GM23338 (cell line): ENCODE measurements around the gene SLC12A3. TPM values are rescaled to one million over a fixed set of nuclear protein-coding genes. Genes with fewer than 3 reads are reported as not detected.

Source experiments
- ATAC-seq: fragments of 200-7000 bp; cut with Tn5 transposase; 3 replicates; pipeline ENCODE4 v1.9.1; 2020
- DNase-seq: peaks from one replicate; pipeline ENCODE4 v3.0.0-alpha.2; 2015; ENCODE audit warnings: low spot score
- H2AFZ ChIP-seq: fragments of 200-600 bp; sonication (generic); 2 replicates; pipeline ENCODE4 v1.8.0; 2016; ENCODE audit warnings: antibody characterized with exemption, mild to moderate bottlenecking, moderate library complexity
- H3F3A ChIP-seq: fragments of 200-600 bp; sonication (generic); replicated peaks from 2 replicates; pipeline ENCODE4 v1.8.0; 2017; ENCODE audit warnings: antibody characterized with exemption, mixed run types, low read depth
- H3K27ac ChIP-seq: fragments of 200-600 bp; sonication (generic); 2 replicates; pipeline ENCODE4 v1.6.1; 2016; ENCODE audit warnings: low read depth
- H3K27me3 ChIP-seq: fragments of 200-600 bp; sonication (generic); 2 replicates; pipeline ENCODE4 v1.8.0; 2016; ENCODE audit warnings: mild to moderate bottlenecking, mixed run types, moderate library complexity; ENCODE audit not compliant: insufficient read depth
- H3K36me3 ChIP-seq: fragments of 200-600 bp; sonication (generic); 2 replicates; pipeline ENCODE4 v1.8.0; 2016; ENCODE audit warnings: mild to moderate bottlenecking; ENCODE audit not compliant: insufficient read depth
- H3K4me1 ChIP-seq: fragments of 200-600 bp; sonication (generic); 2 replicates; pipeline ENCODE4 v1.8.0; 2016; ENCODE audit warnings: mild to moderate bottlenecking, moderate library complexity; ENCODE audit not compliant: insufficient read depth
- H3K4me2 ChIP-seq: fragments of 200-600 bp; sonication (generic); 2 replicates; pipeline ENCODE4 v1.7.1; 2017; ENCODE audit warnings: mixed run types
- H3K4me3 ChIP-seq: fragments of 200-600 bp; sonication (generic); 2 replicates; pipeline ENCODE4 v1.6.1; 2016; ENCODE audit warnings: mixed run types
- H3K79me2 ChIP-seq: fragments of 200-600 bp; sonication (generic); replicated peaks from 2 replicates; pipeline ENCODE4 v1.8.0; 2017; ENCODE audit warnings: mild to moderate bottlenecking; ENCODE audit not compliant: insufficient read depth
- H3K9me2 ChIP-seq: fragments of 200-600 bp; sonication (generic); 2 replicates; pipeline ENCODE4 v1.8.0; 2017; ENCODE audit not compliant: insufficient read depth
- H4K20me1 ChIP-seq: fragments of 200-600 bp; sonication (generic); replicated peaks from 2 replicates; pipeline ENCODE4 v1.8.0; 2017; ENCODE audit warnings: mild to moderate bottlenecking; ENCODE audit not compliant: insufficient read depth
- H3K27ac Mint-ChIP-seq: 2 replicates; pipeline ENCODE4 v1.8.0; 2020; ENCODE audit warnings: inconsistent platforms, mild to moderate bottlenecking, moderate library complexity, mixed read lengths
- H3K27me3 Mint-ChIP-seq: 3 replicates; pipeline ENCODE4 v1.8.0; 2022; ENCODE audit warnings: low read depth, mild to moderate bottlenecking, moderate library complexity, mixed read lengths, inconsistent platforms; ENCODE audit not compliant: insufficient read depth, poor library complexity
- H3K36me3 Mint-ChIP-seq: 3 replicates; pipeline ENCODE4 v1.8.0; 2021; ENCODE audit warnings: low read depth, mild to moderate bottlenecking, inconsistent platforms, moderate library complexity, mixed read lengths
- H3K4me1 Mint-ChIP-seq: 3 replicates; pipeline ENCODE4 v1.8.0; 2020; ENCODE audit warnings: mild to moderate bottlenecking, inconsistent platforms, mixed read lengths
- H3K4me3 Mint-ChIP-seq: 3 replicates; pipeline ENCODE4 v1.8.0; 2021; ENCODE audit warnings: moderate library complexity, mild to moderate bottlenecking, inconsistent platforms, mixed read lengths
- H3K9me3 Mint-ChIP-seq: 3 replicates; pipeline ENCODE4 v1.8.0; 2020; ENCODE audit warnings: moderate library complexity, mild to moderate bottlenecking, inconsistent platforms, mixed read lengths
- CREB1 ChIP-seq: fragments of 250-450 bp; sonication (Bioruptor Pico); IDR thresholded peaks from 2 replicates; pipeline ENCODE4 v1.5.0; 2020; ENCODE audit warnings: low read depth, mild to moderate bottlenecking, moderate library complexity
- ETS1 ChIP-seq: IDR thresholded peaks from 2 replicates; pipeline ENCODE4 v1.6.1; 2016; ENCODE audit warnings: antibody characterized with exemption
- EZH2 ChIP-seq: fragments of 200-600 bp; sonication (generic); IDR thresholded peaks from one replicate; pipeline ENCODE4 v1.8.0; 2017; ENCODE audit warnings: antibody characterized with exemption, mild to moderate bottlenecking, low read depth; ENCODE audit not compliant: unreplicated experiment
- EZH2phosphoT487 ChIP-seq: fragments of 200-600 bp; sonication (generic); IDR thresholded peaks from one replicate; pipeline ENCODE4 v1.8.1; 2018; ENCODE audit warnings: antibody characterized with exemption; ENCODE audit not compliant: unreplicated experiment
- JUNB ChIP-seq: IDR thresholded peaks from one replicate; pipeline ENCODE4 v1.6.1; 2016; ENCODE audit warnings: antibody characterized with exemption; ENCODE audit not compliant: unreplicated experiment
- NANOG ChIP-seq: IDR thresholded peaks from 2 replicates; pipeline ENCODE4 v1.6.1; 2016; ENCODE audit warnings: antibody characterized with exemption, borderline replicate concordance
- POLR2AphosphoS5 ChIP-seq: IDR thresholded peaks from 2 replicates; pipeline ENCODE4 v1.6.1; 2016; ENCODE audit warnings: antibody characterized with exemption, low read depth
- REST ChIP-seq: IDR thresholded peaks from one replicate; pipeline ENCODE4 v1.6.1; 2018; ENCODE audit warnings: antibody characterized with exemption; ENCODE audit not compliant: unreplicated experiment
- STAT1 ChIP-seq: IDR thresholded peaks from one replicate; pipeline ENCODE4 v1.6.1; 2016; ENCODE audit warnings: antibody characterized with exemption; ENCODE audit not compliant: unreplicated experiment
- ZNF114 ChIP-seq: fragments of 250-450 bp; sonication (Bioruptor Pico); IDR thresholded peaks from 2 replicates; pipeline ENCODE4 v1.5.0; 2020; ENCODE audit warnings: mild to moderate bottlenecking, moderate library complexity
- ZNF331 ChIP-seq: fragments of 250-450 bp; sonication (Bioruptor Pico); IDR thresholded peaks from 2 replicates; pipeline ENCODE4 v1.5.0; 2020; ENCODE audit warnings: low read depth, mild to moderate bottlenecking, moderate library complexity
- polyA plus RNA-seq: library from polyadenylated mRNA; unstranded; fragments of >200 nt; fragmentation: Nextera tagmentation; extraction: Ambion mirVana; gene quantifications from 2 replicates; pipeline ENCODE4 v1.2.1, GENCODE V29; 2016
- total RNA-seq: library from RNA; depleted of rRNA; stranded (reverse); fragments of >200 nt; shearing (Covaris generic); gene quantifications from 2 replicates; pipeline ENCODE4 v1.2.3, GENCODE V29; 2014
- TF ChIP-seq, protein P1 (sequence below): fragments of 250-450 bp; sonication (Bioruptor Pico); IDR thresholded peaks from 2 replicates; pipeline ENCODE4 v1.5.0; 2020; ENCODE audit warnings: mild to moderate bottlenecking, moderate library complexity
- TF ChIP-seq, protein P2 (sequence below), 2 experiments: fragments of 200-600 bp in 1 of 2; sonication (generic) in 1 of 2; conservative IDR thresholded peaks; 2 replicates each; pipeline versions ENCODE4 v1.5.1 to v1.6.1; 2016 to 2017; ENCODE audit warnings: antibody characterized with exemption in 2 of 2, low read depth in 2 of 2, mild to moderate bottlenecking in 2 of 2, moderate library complexity in 1 of 2

The SLC12A3 gene
- total and polyA plus RNA-seq, 2 experiments from 2014 or later: not detected

- Histone ChIP-seq H3K27ac (no peak overlapping the region), H3K36me3 (no peaks in the 10 kb centered on the region), H3K27me3 (no peaks in the 10 kb centered on the region), H3K9me2 (no peaks in the 10 kb centered on the region), H3K4me2 (no peak overlapping the region), H3F3A (no peaks in the 10 kb centered on the region), H2AFZ (no peak overlapping the region), H3K79me2 (no peaks in the 10 kb centered on the region), H3K4me1 (no peaks in the 10 kb centered on the region), H4K20me1 (no peaks in the 10 kb centered on the region), H3K4me3 (no peak overlapping the region)
- DNase-seq (no peak), ATAC-seq (no peak; the same call in 2 of the 3 replicates)
- Mint-ChIP-seq H3K27ac (no peak overlapping the region), H3K27me3 (peaks cover 2% of the 10 kb centered on the region), H3K4me3 (no peak overlapping the region), H3K9me3 (peaks cover 9% of the 10 kb centered on the region), H3K36me3 (peaks cover 2% of the 10 kb centered on the region; the same call in 2 of the 3 replicates), H3K4me1 (no peaks in the 10 kb centered on the region)
- no peak for TF ChIP-seq NANOG
- TF ChIP-seq CREB1: no peak
- TF ChIP-seq, protein P1, sequence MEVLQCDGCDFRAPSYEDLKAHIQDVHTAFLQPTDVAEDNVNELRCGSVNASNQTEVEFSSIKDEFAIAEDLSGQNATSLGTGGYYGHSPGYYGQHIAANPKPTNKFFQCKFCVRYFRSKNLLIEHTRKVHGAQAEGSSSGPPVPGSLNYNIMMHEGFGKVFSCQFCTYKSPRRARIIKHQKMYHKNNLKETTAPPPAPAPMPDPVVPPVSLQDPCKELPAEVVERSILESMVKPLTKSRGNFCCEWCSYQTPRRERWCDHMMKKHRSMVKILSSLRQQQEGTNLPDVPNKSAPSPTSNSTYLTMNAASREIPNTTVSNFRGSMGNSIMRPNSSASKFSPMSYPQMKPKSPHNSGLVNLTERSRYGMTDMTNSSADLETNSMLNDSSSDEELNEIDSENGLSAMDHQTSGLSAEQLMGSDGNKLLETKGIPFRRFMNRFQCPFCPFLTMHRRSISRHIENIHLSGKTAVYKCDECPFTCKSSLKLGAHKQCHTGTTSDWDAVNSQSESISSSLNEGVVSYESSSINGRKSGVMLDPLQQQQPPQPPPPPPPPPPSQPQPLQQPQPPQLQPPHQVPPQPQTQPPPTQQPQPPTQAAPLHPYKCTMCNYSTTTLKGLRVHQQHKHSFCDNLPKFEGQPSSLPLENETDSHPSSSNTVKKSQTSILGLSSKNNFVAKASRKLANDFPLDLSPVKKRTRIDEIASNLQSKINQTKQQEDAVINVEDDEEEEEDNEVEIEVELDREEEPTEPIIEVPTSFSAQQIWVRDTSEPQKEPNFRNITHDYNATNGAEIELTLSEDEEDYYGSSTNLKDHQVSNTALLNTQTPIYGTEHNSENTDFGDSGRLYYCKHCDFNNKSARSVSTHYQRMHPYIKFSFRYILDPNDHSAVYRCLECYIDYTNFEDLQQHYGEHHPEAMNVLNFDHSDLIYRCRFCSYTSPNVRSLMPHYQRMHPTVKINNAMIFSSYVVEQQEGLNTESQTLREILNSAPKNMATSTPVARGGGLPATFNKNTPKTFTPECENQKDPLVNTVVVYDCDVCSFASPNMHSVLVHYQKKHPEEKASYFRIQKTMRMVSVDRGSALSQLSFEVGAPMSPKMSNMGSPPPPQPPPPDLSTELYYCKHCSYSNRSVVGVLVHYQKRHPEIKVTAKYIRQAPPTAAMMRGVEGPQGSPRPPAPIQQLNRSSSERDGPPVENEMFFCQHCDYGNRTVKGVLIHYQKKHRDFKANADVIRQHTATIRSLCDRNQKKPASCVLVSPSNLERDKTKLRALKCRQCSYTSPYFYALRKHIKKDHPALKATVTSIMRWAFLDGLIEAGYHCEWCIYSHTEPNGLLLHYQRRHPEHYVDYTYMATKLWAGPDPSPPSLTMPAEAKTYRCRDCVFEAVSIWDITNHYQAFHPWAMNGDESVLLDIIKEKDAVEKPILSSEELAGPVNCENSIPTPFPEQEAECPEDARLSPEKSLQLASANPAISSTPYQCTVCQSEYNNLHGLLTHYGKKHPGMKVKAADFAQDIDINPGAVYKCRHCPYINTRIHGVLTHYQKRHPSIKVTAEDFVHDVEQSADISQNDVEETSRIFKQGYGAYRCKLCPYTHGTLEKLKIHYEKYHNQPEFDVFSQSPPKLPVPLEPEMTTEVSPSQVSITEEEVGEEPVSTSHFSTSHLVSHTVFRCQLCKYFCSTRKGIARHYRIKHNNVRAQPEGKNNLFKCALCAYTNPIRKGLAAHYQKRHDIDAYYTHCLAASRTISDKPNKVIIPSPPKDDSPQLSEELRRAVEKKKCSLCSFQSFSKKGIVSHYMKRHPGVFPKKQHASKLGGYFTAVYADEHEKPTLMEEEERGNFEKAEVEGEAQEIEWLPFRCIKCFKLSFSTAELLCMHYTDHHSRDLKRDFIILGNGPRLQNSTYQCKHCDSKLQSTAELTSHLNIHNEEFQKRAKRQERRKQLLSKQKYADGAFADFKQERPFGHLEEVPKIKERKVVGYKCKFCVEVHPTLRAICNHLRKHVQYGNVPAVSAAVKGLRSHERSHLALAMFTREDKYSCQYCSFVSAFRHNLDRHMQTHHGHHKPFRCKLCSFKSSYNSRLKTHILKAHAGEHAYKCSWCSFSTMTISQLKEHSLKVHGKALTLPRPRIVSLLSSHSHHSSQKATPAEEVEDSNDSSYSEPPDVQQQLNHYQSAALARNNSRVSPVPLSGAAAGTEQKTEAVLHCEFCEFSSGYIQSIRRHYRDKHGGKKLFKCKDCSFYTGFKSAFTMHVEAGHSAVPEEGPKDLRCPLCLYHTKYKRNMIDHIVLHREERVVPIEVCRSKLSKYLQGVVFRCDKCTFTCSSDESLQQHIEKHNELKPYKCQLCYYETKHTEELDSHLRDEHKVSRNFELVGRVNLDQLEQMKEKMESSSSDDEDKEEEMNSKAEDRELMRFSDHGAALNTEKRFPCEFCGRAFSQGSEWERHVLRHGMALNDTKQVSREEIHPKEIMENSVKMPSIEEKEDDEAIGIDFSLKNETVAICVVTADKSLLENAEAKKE (CRISPR knock-in tag): no peak
- TF ChIP-seq EZH2: no peak
- no peak for TF ChIP-seq ZNF114
- no peak for TF ChIP-seq JUNB
- TF ChIP-seq ZNF331 (CRISPR knock-in tag): no peak
- TF ChIP-seq STAT1: no peak
- TF ChIP-seq, protein P2, sequence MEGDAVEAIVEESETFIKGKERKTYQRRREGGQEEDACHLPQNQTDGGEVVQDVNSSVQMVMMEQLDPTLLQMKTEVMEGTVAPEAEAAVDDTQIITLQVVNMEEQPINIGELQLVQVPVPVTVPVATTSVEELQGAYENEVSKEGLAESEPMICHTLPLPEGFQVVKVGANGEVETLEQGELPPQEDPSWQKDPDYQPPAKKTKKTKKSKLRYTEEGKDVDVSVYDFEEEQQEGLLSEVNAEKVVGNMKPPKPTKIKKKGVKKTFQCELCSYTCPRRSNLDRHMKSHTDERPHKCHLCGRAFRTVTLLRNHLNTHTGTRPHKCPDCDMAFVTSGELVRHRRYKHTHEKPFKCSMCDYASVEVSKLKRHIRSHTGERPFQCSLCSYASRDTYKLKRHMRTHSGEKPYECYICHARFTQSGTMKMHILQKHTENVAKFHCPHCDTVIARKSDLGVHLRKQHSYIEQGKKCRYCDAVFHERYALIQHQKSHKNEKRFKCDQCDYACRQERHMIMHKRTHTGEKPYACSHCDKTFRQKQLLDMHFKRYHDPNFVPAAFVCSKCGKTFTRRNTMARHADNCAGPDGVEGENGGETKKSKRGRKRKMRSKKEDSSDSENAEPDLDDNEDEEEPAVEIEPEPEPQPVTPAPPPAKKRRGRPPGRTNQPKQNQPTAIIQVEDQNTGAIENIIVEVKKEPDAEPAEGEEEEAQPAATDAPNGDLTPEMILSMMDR (conservative IDR thresholded peaks at IDR 0.05; ENCODE audit: low read depth in 2 of 2): no peak
- TF ChIP-seq ETS1: no peak
- TF ChIP-seq REST: no peak
- no peak for TF ChIP-seq EZH2phosphoT487
- TF ChIP-seq POLR2AphosphoS5: no peak
These were observed 27.7 kb downstream of the SLC12A3 start for GRCh38 chr16:56892705-56893104.
